ENCODE data around the gene JMJD1C. TPM values are rescaled to one million over a fixed set of nuclear protein-coding genes. Genes with fewer than 3 reads are reported as not detected.

JMJD1C gene
- total RNA-seq, 6 experiments from 2014 or later, result 29.0 to 36.7 (median 32.8) TPM

GRCh38 chr10:63273577-63273976 lies 192.2 kb downstream of the JMJD1C start:
- Mint-ChIP-seq H3K4me3 (no peak overlapping the region), H3K27me3 (ENCODE audit: insufficient read depth) (no peaks in the 10 kb centered on the region; the same call in 1 of the 2 replicates), H3K27ac (peak overlapping the region; percentile 37), H3K4me1 (ENCODE audit: low read depth) (peaks cover 13% of the 10 kb centered on the region), H3K9me3 (no peaks in the 10 kb centered on the region), H3K36me3 (ENCODE audit: low read depth) (no peaks in the 10 kb centered on the region)
- no peak for DNase-seq
- no peak for TF ChIP-seq CTCF (IDR thresholded peaks at IDR 0.05)

- peak overlapping the region; percentile 98 for H3K27ac Mint-ChIP-seq
These were observed 196.8 kb downstream of the JMJD1C start for GRCh38 chr10:63268798-63269503.

GRCh38 chr10:63268149-63268797 lies 197.5 kb downstream of the JMJD1C start:
- Mint-ChIP-seq H3K36me3 (ENCODE audit: low read depth) (no peaks in the 10 kb centered on the region), H3K9me3 (no peaks in the 10 kb centered on the region), H3K4me1 (ENCODE audit: low read depth) (peaks cover 20% of the 10 kb centered on the region), H3K27me3 (ENCODE audit: insufficient read depth) (peaks cover 5% of the 10 kb centered on the region; the same call in 1 of the 2 replicates), H3K4me3 (peak overlapping the region; percentile 96), H3K27ac (peak overlapping the region; percentile 98)
- TF ChIP-seq CTCF (IDR thresholded peaks at IDR 0.05), result no peak
- no peak for DNase-seq

More at GRCh38 chr10:63268798-63269503, 196.8 kb downstream of the JMJD1C start:
- Mint-ChIP-seq H3K4me1 (ENCODE audit: low read depth) (peaks cover 24% of the 10 kb centered on the region), H3K27me3 (ENCODE audit: insufficient read depth) (peaks cover 5% of the 10 kb centered on the region; the same call in 1 of the 2 replicates), H3K4me3 (peak overlapping the region; percentile 96), H3K9me3 (no peaks in the 10 kb centered on the region), H3K36me3 (ENCODE audit: low read depth) (no peaks in the 10 kb centered on the region)
- DNase-seq, result peak; percentile 97
- TF ChIP-seq CTCF (IDR thresholded peaks at IDR 0.05), result peak; percentile 60

GRCh38 chr10:63267414-63268148 lies 198.2 kb downstream of the JMJD1C start:
- H3K9me3 Mint-ChIP-seq, result no peaks in the 10 kb centered on the region
- TF ChIP-seq CTCF (IDR thresholded peaks at IDR 0.05), result no peak
- H3K4me3 Mint-ChIP-seq, result peak overlapping the region; percentile 96
- peaks cover 27% of the 10 kb centered on the region for H3K4me1 Mint-ChIP-seq (ENCODE audit: low read depth)
- no peaks in the 10 kb centered on the region for H3K36me3 Mint-ChIP-seq (ENCODE audit: low read depth)
- peak; percentile 71 for DNase-seq
- H3K27me3 Mint-ChIP-seq (ENCODE audit: insufficient read depth), result peaks cover 5% of the 10 kb centered on the region; the same call in 1 of the 2 replicates
- peak overlapping the region; percentile 98 for H3K27ac Mint-ChIP-seq
